Fibroblast of villous mesenchyme (primary cell): Measurements from ENCODE around the gene RBM23. TPM values are rescaled to one million over a fixed set of nuclear protein-coding genes. Genes with fewer than 3 reads are reported as not detected.
A peak's percentile ranks its signal among the peaks of the same experiment; 100 is the strongest.

Experiments used
- DNase-seq: peaks from one replicate; pipeline ENCODE4 v3.0.0-alpha.2; 2010; ENCODE audit warnings: low read depth
- H3K4me3 ChIP-seq: 2 replicates; pipeline ENCODE4 v1.5.1; 2011; ENCODE audit warnings: low read depth, mild to moderate bottlenecking, low read length
- total RNA-seq: library from RNA; depleted of rRNA; stranded (reverse); fragments of >200 nt; gene quantifications from 2 replicates; pipeline ENCODE4 v1.2.3, GENCODE V29; 2012
- TF ChIP-seq, protein P1 (sequence below): IDR thresholded peaks from 2 replicates; pipeline ENCODE4 v1.5.1; 2012; ENCODE audit warnings: low read depth, mild to moderate bottlenecking, low read length; ENCODE audit not compliant: insufficient read depth

RBM23 gene
- total RNA-seq, 1 donor: 60.9 TPM

GRCh38 chr14:22896356-22896755, 22.6 kb downstream of the RBM23 start:
- no peak for DNase-seq
- H3K4me3 ChIP-seq: no peak overlapping the region
- TF ChIP-seq, protein P1, sequence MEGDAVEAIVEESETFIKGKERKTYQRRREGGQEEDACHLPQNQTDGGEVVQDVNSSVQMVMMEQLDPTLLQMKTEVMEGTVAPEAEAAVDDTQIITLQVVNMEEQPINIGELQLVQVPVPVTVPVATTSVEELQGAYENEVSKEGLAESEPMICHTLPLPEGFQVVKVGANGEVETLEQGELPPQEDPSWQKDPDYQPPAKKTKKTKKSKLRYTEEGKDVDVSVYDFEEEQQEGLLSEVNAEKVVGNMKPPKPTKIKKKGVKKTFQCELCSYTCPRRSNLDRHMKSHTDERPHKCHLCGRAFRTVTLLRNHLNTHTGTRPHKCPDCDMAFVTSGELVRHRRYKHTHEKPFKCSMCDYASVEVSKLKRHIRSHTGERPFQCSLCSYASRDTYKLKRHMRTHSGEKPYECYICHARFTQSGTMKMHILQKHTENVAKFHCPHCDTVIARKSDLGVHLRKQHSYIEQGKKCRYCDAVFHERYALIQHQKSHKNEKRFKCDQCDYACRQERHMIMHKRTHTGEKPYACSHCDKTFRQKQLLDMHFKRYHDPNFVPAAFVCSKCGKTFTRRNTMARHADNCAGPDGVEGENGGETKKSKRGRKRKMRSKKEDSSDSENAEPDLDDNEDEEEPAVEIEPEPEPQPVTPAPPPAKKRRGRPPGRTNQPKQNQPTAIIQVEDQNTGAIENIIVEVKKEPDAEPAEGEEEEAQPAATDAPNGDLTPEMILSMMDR: no peak

DNA sequence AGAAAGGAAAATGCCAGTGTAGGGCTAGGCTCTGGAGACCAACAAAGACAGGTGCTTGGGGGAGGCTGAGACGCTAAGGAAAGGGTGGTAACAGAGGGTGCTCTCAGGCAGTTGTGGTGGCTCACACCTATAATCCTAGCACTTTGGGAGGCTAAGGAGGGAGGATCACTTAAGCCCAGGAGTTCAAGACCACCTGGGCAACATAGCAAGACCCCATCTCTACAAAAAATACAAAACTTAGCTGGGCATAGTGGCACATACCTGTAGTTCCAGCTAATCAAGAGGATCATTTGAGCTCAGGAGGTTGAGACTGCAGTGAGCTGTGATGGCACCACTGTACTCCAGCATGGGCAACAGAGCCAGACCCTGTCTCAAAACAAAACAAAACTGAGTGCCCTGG, 23.5 kb downstream of the RBM23 start:
- no peak for DNase-seq

GRCh38 chr14:22893706-22894105, 25.2 kb downstream of the RBM23 start:
- TF ChIP-seq, protein P1: no peak
- DNase-seq: no peak
- no peak overlapping the region for H3K4me3 ChIP-seq

More for the DNA sequence above, 23.5 kb downstream of the RBM23 start:
- no peak overlapping the region for H3K4me3 ChIP-seq
- TF ChIP-seq, protein P1: no peak

GRCh38 chr14:22892488-22892887, 26.5 kb downstream of the RBM23 start:
- H3K4me3 ChIP-seq: no peak overlapping the region
- TF ChIP-seq, protein P1: no peak
- DNase-seq: no peak

- no peak for DNase-seq
- TF ChIP-seq, protein P1: no peak
Observed at GRCh38 chr14:22890416-22890815, 28.5 kb downstream of the RBM23 start.

GRCh38 chr14:22888662-22889061, 30.3 kb downstream of the RBM23 start:
- no peak overlapping the region for H3K4me3 ChIP-seq
- no peak for DNase-seq
- TF ChIP-seq, protein P1: no peak

More at GRCh38 chr14:22890416-22890815, 28.5 kb downstream of the RBM23 start:
- H3K4me3 ChIP-seq: no peak overlapping the region

- TF ChIP-seq, protein P1: no peak
- H3K4me3 ChIP-seq: peak overlapping the region; percentile 76
Observed at GRCh38 chr14:22887990-22888378, 31.0 kb downstream of the RBM23 start.

More at GRCh38 chr14:22887990-22888378, 31.0 kb downstream of the RBM23 start:
- DNase-seq: no peak
